Neural cell (in vitro differentiated cells): ENCODE results near the gene SLC66A2.

Experiments
- CTCF ChIP-seq: fragments of 450-650 bp; IDR thresholded peaks from 2 replicates; pipeline ENCODE4 v1.5.1; 2014; ENCODE audit warnings: antibody characterized with exemption, mild to moderate bottlenecking, moderate library complexity; ENCODE audit not compliant: poor library complexity, severe bottlenecking
- MXI1 ChIP-seq: fragments of 450-650 bp; conservative IDR thresholded peaks from 2 replicates; pipeline ENCODE4 v1.6.1; 2014; ENCODE audit warnings: antibody characterized with exemption, mild to moderate bottlenecking; ENCODE audit not compliant: poor library complexity, severe bottlenecking

GRCh38 chr18:79951545-79952455, at the start of gene SLC66A2:
- TF ChIP-seq MXI1 (peak; percentile 53), CTCF (peak; percentile 57)
